DND-41 (cell line): ENCODE data around the gene MRPS16.

Experiments
- EZH2 ChIP-seq: IDR thresholded peaks from 3 replicates; pipeline ENCODE4 v1.6.1; 2012; ENCODE audit warnings: borderline replicate concordance, low read depth, mild to moderate bottlenecking, moderate library complexity, low read length, inconsistent platforms; ENCODE audit not compliant: severe bottlenecking
- TF ChIP-seq, protein P1 (sequence below): IDR thresholded peaks from 2 replicates; pipeline ENCODE4 v1.5.1; 2012; ENCODE audit warnings: borderline replicate concordance, low read length, moderate library complexity, mild to moderate bottlenecking; ENCODE audit not compliant: poor library complexity, severe bottlenecking; ENCODE audit errors: extremely low read depth

- TF ChIP-seq, protein P1, sequence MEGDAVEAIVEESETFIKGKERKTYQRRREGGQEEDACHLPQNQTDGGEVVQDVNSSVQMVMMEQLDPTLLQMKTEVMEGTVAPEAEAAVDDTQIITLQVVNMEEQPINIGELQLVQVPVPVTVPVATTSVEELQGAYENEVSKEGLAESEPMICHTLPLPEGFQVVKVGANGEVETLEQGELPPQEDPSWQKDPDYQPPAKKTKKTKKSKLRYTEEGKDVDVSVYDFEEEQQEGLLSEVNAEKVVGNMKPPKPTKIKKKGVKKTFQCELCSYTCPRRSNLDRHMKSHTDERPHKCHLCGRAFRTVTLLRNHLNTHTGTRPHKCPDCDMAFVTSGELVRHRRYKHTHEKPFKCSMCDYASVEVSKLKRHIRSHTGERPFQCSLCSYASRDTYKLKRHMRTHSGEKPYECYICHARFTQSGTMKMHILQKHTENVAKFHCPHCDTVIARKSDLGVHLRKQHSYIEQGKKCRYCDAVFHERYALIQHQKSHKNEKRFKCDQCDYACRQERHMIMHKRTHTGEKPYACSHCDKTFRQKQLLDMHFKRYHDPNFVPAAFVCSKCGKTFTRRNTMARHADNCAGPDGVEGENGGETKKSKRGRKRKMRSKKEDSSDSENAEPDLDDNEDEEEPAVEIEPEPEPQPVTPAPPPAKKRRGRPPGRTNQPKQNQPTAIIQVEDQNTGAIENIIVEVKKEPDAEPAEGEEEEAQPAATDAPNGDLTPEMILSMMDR: no peak
- TF ChIP-seq EZH2: no peak
These were observed 13.4 kb downstream of the MRPS16 start for GRCh38 chr10:73238990-73239566.
